Activated naive CD4-positive, alpha-beta T cell treated with anti-CD3 and anti-CD28 coated beads, Interleukin-2, amount 50 U/mL, for 16 hours (primary cell): ENCODE results near the gene ASB14.
"Not testable (repeated sequence)": the region's sequence is repeated elsewhere in the genome, so short reads cannot be mapped to it uniquely, and the experiment has no call there.

Experiments used
- DNase-seq: peaks from one replicate; pipeline ENCODE4 v3.0.0-alpha.2; 2020

ASB14 gene

DNA sequence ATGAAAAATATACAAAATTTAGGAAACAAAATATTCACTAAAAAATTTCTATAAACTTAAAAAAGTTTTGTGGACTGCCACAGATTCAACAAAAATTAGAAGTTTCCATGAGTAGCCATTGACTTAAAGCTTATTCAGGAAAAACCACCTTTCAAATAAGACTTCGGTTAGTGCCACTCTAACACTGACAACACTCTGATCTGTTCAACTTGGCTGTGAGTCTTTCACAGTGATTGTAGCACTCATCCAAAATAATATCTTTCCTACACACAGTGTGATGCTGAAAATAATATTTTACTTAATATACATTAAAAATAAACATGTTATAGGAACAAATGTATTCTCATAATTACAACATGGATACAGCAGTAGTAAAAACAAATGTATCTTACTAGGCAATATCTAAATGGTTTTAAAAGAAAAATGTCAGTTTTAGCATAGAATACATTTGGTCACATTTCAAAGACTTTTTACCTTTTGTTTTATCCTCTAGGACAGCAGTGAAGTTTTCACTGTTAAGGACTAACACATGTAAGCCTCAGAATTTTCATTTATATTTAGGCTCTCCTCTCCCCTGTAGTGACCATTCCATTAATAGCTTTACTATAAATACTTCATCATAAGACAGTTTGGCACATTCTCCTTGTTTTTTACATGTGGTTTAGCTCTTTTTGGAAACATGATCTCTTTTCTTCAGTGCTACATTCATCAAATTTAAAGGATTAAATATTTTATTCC is at the start of gene ASB14:
Gene ASB14 (minus strand): TSS at position 527 of the 738 bp plus-strand sequence. CDS start 652 bp downstream, outside the sequence.
- DNase-seq, result no peak

GRCh38 chr3:57339071-57339642 is 46.7 kb upstream of the ASB14 start:
- not testable (repeated sequence) for DNase-seq

- not testable (repeated sequence) for DNase-seq
These were observed 46.0 kb upstream of the ASB14 start for GRCh38 chr3:57338272-57339070.

GRCh38 chr3:57335283-57335938 is 42.9 kb upstream of the ASB14 start:
- no peak for DNase-seq

- DNase-seq, result no peak
These were observed 38.7 kb upstream of the ASB14 start for GRCh38 chr3:57331078-57331610.

GRCh38 chr3:57326498-57326897 is 34.0 kb upstream of the ASB14 start:
- not testable (repeated sequence) for DNase-seq

- DNase-seq, result no peak
These were observed 21.7 kb upstream of the ASB14 start for GRCh38 chr3:57314204-57314603.

GRCh38 chr3:57309769-57310360 is 17.4 kb upstream of the ASB14 start:
- no peak for DNase-seq

GRCh38 chr3:57303520-57303919 is 11.0 kb upstream of the ASB14 start:
- DNase-seq, result not testable (repeated sequence)

GRCh38 chr3:57298041-57298440 is 5.6 kb upstream of the ASB14 start:
- DNase-seq, result no peak

- DNase-seq, result no peak
These were observed 527 bp upstream of the ASB14 start for GRCh38 chr3:57292897-57293526.

- DNase-seq, result no peak
These were observed 4.1 kb downstream of the ASB14 start for GRCh38 chr3:57288403-57288802.

- DNase-seq, result no peak
These were observed 5.3 kb downstream of the ASB14 start for GRCh38 chr3:57287205-57287604.

GRCh38 chr3:57283334-57283733 is 9.2 kb downstream of the ASB14 start:
- DNase-seq, result no peak

DNA sequence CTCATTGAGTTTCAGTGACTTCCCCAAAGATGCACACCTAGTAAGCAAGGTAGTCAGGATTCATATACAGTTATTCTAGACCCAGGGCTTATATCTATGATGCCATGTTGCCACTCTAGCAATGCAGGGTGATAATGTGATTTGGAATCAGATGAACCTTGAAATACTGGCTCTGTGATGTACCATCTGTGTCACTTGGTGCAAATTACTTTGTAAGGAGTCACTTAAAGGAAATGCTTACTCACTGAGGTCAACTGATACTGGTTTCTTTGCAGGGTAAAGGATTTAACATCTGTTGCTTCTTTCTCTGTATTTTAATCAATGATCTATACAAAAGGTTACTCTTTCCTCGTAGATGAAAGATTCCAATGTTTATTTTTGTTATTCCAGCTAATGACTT is 10.8 kb downstream of the ASB14 start:
- no peak for DNase-seq

GRCh38 chr3:57279685-57280084 is 12.8 kb downstream of the ASB14 start:
- DNase-seq, result no peak

DNA sequence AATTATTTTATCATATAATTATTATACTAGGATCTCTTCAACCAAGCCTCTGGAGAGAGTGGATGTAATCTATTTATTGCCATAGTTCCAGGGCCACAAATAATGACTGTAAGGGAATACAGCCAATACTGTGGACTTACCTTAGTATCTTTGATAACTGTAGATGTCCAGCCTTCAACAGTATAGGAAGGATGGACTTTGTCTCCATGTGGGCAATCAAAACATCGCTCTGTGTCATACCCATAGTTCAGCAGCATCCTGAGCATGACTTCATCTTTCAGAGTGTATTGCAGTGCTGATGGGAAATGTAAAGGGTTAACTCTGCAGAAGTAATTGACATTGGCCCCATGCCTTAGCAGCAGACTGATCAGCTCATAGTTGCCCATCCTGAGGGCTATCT is 14.2 kb downstream of the ASB14 start:
- DNase-seq, result no peak

DNA sequence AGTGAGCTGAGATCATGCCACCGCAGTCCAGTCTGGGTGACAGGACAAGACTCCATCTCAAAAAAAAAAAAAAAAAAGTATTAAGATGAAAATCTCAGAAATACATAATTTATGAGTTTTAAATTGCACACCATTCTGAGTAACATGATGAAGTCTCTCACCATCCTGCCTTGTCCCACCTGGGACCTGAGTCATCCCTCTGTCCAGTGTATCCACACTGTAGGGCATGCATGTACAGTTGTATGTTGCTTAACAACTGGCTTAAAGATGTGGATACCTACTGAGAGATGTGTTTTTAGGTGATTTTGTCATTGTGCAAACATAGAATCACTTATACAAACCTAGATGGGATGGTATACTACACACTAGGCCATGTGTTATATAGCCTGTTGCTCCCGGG is 17.1 kb downstream of the ASB14 start:
- DNase-seq, result no peak

GRCh38 chr3:57274845-57275244 is 17.6 kb downstream of the ASB14 start:
- DNase-seq, result no peak

GRCh38 chr3:57268416-57268815 is 24.1 kb downstream of the ASB14 start:
- no peak for DNase-seq

DNA sequence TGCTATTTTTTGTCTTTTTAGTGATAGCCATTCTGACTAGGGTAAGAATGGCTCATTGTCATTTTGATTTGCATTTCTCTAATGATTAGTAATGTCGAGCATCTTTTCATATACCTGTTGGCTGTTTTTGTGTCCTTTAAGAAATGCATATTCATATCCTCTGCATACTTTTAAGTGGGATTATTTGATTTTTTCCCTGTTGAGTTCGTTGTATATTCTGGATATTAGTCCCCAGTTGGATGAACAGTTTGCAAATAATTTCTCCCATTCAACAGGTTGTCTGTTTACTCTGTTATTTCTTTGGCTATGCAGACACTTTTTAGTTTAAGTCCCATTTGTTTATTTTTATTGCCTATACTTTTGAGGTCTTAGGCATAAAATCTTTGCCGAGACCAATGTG is 30.6 kb downstream of the ASB14 start:
- DNase-seq, result no peak

- DNase-seq, result no peak
These were observed 31.4 kb downstream of the ASB14 start for GRCh38 chr3:57261119-57261518.
